ENCODE results near the gene CCNA2.

Gene CCNA2

DNA sequence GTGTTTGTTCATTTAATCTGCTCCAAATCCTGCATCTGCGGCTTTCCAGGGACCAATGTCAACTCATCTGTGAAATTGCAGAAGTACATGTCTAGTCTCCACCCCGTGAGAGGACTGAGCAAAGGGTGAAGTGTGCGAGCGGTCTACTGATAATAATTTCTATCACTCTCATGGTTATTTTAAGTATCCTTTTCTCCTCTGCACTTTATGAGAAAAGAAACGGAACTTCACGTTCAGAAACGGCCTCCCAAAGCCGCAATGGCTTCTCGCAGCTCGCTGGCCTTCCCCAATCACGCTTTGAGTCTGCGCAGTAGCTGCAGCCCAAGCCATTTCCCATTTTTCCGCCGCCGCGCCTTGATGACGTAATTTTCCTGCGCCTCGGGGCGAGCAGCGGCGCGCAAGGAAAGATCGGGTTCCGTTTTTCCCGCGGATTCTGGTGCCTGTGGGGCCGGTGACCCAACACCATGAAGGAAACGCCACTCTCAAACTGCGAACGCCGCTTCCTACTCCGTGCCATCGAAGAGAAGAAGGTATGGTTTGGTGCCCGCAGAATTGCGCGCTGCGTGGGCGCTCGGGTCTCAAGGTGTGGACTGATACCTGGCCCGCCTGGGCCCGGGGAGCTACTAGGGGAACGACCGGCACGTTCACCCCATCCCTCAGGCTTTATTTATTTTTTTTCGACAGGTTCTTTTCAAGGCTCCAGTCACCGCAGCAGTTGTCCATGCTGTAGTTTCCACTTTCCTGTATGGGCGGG, 22.5 kb downstream of the CCNA2 start, which contains the start of gene EXOSC9:
EXOSC9 (plus strand) TSS at position 363 of the 754 bp plus-strand sequence; CDS start at position 465, 102 bp downstream.
- TF ChIP-seq, protein P1, sequence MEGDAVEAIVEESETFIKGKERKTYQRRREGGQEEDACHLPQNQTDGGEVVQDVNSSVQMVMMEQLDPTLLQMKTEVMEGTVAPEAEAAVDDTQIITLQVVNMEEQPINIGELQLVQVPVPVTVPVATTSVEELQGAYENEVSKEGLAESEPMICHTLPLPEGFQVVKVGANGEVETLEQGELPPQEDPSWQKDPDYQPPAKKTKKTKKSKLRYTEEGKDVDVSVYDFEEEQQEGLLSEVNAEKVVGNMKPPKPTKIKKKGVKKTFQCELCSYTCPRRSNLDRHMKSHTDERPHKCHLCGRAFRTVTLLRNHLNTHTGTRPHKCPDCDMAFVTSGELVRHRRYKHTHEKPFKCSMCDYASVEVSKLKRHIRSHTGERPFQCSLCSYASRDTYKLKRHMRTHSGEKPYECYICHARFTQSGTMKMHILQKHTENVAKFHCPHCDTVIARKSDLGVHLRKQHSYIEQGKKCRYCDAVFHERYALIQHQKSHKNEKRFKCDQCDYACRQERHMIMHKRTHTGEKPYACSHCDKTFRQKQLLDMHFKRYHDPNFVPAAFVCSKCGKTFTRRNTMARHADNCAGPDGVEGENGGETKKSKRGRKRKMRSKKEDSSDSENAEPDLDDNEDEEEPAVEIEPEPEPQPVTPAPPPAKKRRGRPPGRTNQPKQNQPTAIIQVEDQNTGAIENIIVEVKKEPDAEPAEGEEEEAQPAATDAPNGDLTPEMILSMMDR (IDR thresholded peaks at IDR 0.05): no peak

DNA sequence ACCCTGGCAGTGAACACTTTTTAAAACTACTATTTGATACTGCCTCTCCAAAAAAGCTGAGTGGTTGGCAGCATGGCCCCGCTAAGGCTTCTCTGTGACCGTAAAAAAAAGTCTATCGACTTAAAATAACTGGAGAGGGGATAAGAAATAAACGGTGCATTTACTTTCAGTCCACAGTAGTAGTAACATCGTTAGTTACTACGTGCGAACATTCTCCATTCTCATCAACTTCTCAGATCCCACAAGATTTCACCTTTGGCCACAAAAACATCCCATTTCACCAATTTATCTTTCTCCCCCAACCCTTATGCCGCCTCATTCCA, 23.1 kb downstream of the CCNA2 start:
- TF ChIP-seq, protein P1 (IDR thresholded peaks at IDR 0.05): no peak

DNA sequence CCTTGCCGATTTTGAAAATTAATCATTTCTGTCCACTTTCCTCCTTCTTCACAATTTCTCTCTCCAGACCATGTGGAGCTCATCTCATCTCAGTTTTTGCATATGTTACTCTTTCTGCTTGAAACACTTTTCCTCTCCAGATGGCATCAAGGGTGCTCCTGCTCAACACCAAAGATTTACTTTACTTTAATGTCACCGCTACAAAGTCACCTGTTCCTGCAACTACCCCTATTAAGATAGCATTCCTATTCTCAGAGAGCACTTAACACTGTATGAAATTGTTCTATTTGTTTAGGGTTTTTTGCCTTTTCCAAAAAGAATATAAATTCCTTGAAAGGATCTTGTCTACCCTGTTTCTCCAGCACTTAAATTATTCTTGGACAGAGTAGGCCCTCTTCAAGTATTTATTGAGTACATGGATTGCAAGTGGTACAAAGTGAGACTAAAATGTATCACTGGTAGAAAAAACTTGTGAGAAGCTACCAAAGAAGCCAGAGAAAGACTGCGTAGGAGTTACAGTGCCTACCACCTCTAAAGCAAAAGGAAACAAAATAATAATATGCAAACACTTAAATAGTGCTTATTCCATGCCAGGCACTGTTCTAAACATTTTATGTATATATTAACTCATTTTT, 23.7 kb downstream of the CCNA2 start:
- TF ChIP-seq, protein P1 (IDR thresholded peaks at IDR 0.05): no peak

DNA sequence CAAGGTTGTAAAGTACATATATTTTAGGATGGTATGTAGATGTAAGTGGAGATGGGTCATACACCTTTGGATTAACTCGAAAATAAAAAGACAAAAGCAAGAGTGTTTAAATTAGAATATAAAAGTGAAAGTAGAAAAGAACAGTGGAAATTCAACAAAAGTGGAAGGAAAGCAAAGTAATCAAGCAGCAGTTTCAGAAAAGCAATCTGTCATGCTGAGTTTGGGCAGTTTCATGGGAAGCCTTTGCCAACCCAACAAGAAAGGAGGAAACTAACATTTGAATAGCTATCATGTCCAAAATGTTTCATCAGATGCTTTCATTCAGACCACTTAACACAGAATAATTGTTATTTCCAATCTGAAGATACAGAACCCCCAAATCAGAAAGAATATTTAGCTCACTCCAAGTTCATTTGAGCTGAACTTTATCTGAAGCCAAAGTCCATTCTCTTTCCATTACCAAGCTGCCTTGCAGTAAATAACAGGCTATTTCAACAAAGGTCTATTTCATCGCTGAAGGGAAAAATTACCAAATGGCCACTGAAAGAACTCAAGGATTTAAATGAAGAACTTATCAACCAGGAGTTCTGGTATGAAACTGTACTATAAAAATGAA, 24.4 kb downstream of the CCNA2 start:
- TF ChIP-seq, protein P1 (IDR thresholded peaks at IDR 0.05): no peak

DNA sequence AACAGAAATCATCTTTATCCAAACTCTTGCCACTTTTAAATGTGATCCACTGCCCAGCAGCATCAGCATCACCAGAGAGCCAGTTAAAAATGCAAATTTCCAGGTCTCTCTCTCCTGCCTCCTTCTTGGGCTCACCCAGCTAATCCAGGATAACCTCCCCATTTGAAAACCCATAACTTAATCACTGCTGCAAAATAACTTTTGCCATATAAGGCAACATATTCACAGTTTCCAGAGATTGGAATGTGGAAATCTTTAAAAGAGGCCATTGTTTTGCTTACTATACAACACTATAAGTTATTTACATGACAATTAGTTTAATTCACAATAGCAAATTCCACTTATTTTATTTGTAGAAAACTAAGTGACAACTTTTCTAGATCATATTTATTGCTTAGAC, 27.4 kb downstream of the CCNA2 start:
- TF ChIP-seq, protein P1 (IDR thresholded peaks at IDR 0.05): no peak

DNA sequence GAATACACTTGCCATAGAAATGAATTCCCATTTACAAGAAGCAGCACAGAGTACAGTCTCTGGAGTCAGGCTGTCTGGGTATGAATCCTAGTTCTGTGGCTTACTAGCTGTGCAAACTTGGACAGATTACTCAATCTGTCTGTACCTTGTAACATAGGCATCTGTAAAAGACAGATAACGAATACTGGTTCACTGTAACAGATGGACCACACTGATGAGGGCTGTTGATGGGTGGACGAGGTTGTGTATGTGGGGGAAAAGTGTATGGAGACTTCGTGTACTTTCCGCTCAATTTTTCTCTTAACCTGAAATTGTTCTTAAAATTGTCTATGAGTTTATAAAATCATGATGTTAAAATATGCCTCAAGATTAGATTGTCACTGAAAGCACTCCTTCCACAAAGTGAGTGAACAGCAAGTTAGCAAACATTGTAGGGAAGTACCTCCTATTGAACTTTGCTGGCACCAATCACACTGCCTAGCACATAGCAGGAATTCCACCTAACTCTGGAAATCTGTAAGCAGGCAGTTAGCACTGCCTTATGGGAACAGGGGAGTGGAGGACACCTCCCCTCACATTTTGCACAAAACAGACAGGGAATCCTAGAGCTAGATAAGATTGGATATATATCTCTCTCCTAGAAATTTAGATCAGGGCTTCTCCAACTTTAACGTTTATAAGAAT, 29.0 kb downstream of the CCNA2 start:
- TF ChIP-seq, protein P1 (IDR thresholded peaks at IDR 0.05): no peak

DNA sequence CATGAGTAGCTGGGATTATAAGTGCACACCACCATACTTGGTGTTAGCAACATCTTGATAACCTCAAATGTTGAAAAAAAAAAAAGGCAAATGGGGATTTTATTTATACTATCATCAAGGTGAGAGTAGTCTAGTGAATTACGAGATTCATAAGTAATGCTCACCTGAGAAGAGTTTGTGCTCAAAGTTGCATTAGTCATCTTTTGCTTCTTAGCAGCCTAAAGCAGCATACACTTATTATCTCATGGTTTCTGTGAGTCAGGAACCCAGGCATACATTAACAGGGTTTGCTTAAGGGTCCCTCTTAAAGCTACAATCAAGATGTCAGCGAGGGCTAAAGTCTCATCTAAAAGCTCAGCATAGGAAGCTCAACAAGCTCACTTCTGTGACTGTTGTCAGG, 30.7 kb downstream of the CCNA2 start:
- TF ChIP-seq, protein P1 (IDR thresholded peaks at IDR 0.05): no peak

Measured in LNCAP (cell line).